GM18505 (cell line): Measurements from ENCODE around the gene TOR1A.

ENCODE experiments used
- ATAC-seq: cut with Tn5 transposase; IDR thresholded peaks from one replicate; pipeline ENCODE4 v1.9.1; 2021; ENCODE audit not compliant: unreplicated experiment
- POLR2A ChIP-seq: IDR thresholded peaks from 4 replicates; pipeline ENCODE4 v1.6.1; 2011; ENCODE audit warnings: borderline replicate concordance; ENCODE audit not compliant: insufficient read depth, insufficient read length; ENCODE audit errors: extremely low read depth

TOR1A gene

DNA sequence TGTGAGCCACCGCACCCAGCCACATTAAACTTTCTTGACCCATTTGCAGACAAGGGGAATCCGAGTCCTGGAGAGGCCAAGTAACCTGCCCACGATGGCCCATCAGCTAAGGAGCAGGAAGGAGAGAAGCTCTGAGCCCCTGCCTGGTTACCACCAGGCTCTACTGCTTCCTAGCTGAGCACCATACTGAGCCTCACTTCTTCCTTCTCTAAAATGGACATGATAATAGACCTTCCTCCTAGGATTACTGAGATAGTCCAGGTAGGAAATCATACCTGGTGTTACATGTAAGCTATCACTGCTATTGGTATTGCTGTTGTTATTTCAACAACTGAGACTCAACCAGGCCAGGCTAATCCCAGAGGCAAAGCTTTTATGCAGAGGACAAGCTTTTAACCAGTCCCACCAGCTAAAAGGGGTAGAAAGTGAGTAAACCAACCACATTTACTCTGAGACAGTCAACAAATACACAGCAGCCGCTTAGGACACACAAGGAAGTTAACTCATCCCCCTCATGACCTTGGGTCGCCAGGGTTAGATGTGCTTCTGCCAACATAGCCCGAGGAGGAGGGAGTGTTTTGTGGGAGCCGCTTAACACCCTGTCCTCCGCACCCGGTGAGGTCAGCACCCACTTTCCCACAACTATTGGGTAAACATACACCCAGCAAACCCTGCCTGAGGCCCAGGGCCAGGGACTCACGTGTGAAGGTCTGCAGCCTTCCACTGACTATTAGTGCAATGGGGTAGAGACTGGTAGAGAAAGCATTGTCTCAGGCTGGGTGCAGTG, 50.5 kb downstream of the TOR1A start:
- ATAC-seq = no peak
- no peak for TF ChIP-seq POLR2A

DNA sequence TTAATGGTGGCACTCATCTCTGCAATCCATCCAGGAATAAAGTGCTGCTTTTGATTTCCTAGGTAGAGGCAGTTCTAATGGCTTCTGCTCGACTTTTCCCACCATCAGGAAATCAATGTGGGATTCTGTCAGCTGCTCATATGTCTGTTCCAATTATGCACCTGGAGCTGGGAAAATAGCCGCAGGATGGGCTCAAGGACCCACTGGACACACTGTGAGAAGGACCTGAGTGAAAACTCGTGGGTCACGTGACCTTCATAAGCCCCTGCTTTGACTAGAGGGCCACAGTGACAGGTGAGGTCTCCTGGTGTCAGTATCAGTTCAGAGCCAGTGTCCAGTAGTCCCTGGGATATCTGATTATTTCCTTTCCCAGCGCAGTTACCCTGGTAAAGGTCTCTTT, 53.2 kb downstream of the TOR1A start:
- ATAC-seq = no peak
- no peak for TF ChIP-seq POLR2A

DNA sequence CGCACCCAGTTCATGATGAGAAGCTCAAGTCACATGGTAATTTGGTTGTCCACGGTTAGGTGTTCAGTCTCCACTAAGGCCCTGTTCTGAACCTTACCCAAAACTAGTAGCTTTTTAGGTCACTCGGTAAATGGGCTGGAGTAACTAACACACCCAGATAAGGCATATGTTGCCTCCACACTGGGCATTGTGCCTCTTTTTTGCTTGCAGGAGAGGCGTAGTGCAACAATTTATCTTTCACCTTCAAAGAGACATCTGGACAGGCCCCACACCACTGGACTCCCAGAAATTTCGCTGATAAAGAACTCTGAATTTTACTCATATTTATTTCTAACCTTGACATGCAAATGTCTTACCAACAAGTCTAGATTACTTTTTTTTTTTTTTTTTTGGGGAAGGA, 54.3 kb downstream of the TOR1A start:
- ATAC-seq = no peak
- TF ChIP-seq POLR2A = no peak

DNA sequence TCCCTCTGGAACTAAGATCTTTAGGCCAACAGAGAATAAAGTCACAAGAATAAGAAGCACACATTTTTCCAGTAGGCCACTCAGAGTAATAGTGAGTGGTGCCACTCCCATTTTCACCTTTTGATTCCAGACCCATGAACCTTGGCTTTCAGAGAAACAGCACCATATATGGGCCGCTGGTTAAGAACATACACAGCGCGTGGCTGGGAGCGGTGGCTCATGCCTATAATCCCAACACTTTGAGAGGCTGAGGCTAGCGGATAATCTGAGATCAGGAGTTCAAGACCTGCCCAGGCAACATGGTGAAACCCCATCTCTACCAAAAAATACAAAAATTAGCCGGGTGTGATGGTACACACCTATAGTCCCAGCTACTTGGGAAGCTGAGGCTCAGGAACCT, 55.5 kb downstream of the TOR1A start:
- no peak for ATAC-seq
- TF ChIP-seq POLR2A = no peak

DNA sequence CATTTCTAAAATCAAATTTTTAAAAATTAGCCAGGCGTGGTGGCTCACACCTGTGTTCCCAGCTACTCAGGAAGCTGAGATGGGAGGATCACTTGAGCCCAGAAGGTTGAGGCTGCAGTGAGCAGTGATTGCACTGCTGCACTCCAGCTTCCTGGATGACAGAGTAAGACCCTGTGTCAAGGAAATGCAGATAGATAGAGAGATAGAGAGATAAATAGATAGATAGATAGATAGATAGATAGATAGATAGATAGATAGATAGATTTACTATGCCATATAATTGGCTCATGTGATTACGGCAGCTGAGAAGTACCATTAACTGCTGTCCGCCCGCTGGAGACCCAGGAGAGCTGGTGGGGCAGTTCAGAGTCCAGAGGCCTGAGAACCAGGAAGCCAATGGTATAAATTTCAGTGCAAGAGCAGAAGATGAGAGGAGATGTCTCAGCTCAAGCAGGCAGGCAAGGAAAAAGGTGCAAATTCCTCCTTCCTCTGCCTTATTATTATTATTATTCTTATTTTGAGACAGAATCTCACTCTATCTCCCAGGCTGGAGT, 58.1 kb downstream of the TOR1A start:
- no peak for ATAC-seq

DNA sequence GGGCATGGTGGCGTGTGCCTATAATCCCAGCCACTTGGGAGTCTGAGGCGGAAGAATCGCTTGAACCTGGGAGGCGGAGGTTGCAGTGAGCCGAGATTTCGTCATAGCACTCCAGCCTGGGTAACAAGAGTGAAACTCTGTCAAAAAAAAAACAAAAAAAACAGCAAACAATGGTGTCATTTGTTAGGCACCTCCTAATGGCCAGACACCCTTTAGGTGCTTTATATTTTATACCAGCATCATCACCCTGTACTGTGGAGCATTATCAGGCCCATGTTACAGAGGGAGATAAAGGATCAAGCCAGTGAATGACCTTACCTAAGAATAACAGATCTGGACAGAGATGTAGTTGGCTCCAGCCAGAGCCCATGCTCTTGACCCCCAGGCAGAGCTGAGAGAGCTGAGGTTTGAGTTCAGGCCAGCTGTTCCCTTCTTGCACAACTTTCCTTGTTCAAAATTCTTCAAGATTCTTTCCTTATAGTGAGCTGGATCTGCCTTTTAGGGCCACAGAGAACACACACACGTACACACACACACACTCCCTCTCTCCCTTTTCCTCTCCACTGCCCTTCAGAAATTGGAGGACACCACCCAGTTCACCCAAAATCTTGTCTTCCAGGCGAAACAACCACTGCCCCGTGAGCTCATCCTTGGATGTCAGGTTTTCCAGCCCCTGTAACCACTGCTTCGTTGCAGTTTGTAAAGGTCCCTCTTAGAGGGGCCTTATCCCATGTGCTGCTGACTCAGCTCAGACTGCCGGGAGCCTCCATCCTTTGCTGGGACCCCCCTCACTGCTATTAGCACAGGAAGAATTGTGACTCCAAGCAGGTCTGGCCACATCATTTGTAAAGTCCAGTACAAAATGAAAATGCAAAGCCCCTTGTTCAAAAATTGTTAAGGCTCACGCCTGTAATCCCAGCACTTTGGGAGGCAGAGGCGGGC, 60.7 kb downstream of the TOR1A start:
- TF ChIP-seq POLR2A = no peak
- no peak for ATAC-seq

More for the DNA sequence above, 58.1 kb downstream of the TOR1A start:
- TF ChIP-seq POLR2A = no peak
